H1 (cell line): ENCODE results near the gene SLCO4A1. TPM values are rescaled to one million over a fixed set of nuclear protein-coding genes. Genes with fewer than 3 reads are reported as not detected.

Source experiments
- CTCF ChIA-PET: fragments of 300-600 bp; sonication (Branson Sonifier 250); formaldehyde crosslinking; loops from one replicate; lab custom pipeline; 2021; ENCODE audit not compliant: partially characterized antibody; lab: Charles Lee
- POLR2A ChIA-PET: fragments of 300-600 bp; sonication (Branson Sonifier 250); formaldehyde crosslinking; loops from one replicate; lab custom pipeline; 2021; ENCODE audit warnings: inconsistent platforms; ENCODE audit not compliant: partially characterized antibody; lab: Charles Lee
- DNase-seq, 2 experiments: peaks; one replicate each; pipeline versions ENCODE4 v3.0.0 to v3.0.0-alpha.2; 2010 to 2022; ENCODE audit warnings: low spot score in 2 of 2, low read depth in 1 of 2, mixed read lengths in 1 of 2
- FAIRE-seq: peaks from 2 replicates; lab custom pipeline; 2011; peaks lifted over from hg19 to GRCh38; lab: Jason Lieb, UNC
- H2AFZ ChIP-seq: 2 replicates; pipeline ENCODE4 v1.8.1; 2012; ENCODE audit warnings: low read length, inconsistent platforms
- H2AK5ac ChIP-seq: 2 replicates; pipeline ENCODE4 v1.6.1; 2013; ENCODE audit warnings: low read depth, low read length
- H2BK120ac ChIP-seq: replicated peaks from 2 replicates; pipeline ENCODE3; 2013; ENCODE audit warnings: low read depth, low read length, inconsistent platforms
- H2BK12ac ChIP-seq: 2 replicates; pipeline ENCODE4 v1.6.1; 2013; ENCODE audit warnings: low read depth, low read length
- H2BK15ac ChIP-seq: 2 replicates; pipeline ENCODE4 v1.6.1; 2013; ENCODE audit warnings: low read length
- H2BK20ac ChIP-seq: 2 replicates; pipeline ENCODE4 v1.6.1; 2013; ENCODE audit warnings: low read length
- H2BK5ac ChIP-seq: 2 replicates; pipeline ENCODE4 v1.6.1; 2013; ENCODE audit warnings: low read depth, low read length
- H3K14ac ChIP-seq: 2 replicates; pipeline ENCODE4 v1.6.1; 2013; ENCODE audit warnings: inconsistent platforms; ENCODE audit not compliant: insufficient read length
- H3K18ac ChIP-seq: 2 replicates; pipeline ENCODE4 v1.6.1; 2013; ENCODE audit warnings: low read length; ENCODE audit errors: extremely low read depth
- H3K23ac ChIP-seq: 2 replicates; pipeline ENCODE4 v1.6.1; 2013; ENCODE audit warnings: inconsistent platforms; ENCODE audit not compliant: insufficient read length
- H3K23me2 ChIP-seq: 2 replicates; pipeline ENCODE4 v1.6.1; 2013; ENCODE audit warnings: low read depth, low read length
- H3K27ac ChIP-seq: 2 replicates; pipeline ENCODE4 v1.6.1; 2011; ENCODE audit warnings: low read depth, low read length, inconsistent platforms
- H3K27me3 ChIP-seq, 4 experiments: replicated peaks in 1 of 4; 1 replicate in 1 of 4; 2 replicates in 3 of 4; pipeline versions ENCODE4 v1.6.1 to v1.8.1; 2011 to 2013; ENCODE audit warnings: low read length in 3 of 4, mild to moderate bottlenecking in 3 of 4, inconsistent platforms in 2 of 4, mixed read lengths in 2 of 4, moderate library complexity in 1 of 4; ENCODE audit not compliant: control insufficient read depth in 3 of 4, insufficient read depth in 3 of 4; ENCODE audit errors: extremely low read depth in 1 of 4
- H3K36me3 ChIP-seq, 4 experiments: 2 replicates each; pipeline versions ENCODE4 v1.6.1 to v1.8.1; 2011 to 2013; ENCODE audit warnings: mild to moderate bottlenecking in 4 of 4, low read length in 3 of 4, moderate library complexity in 2 of 4, control low read depth in 1 of 4, inconsistent platforms in 1 of 4; ENCODE audit not compliant: insufficient read depth in 4 of 4, control insufficient read depth in 2 of 4
- H3K4ac ChIP-seq: replicated peaks from 2 replicates; pipeline ENCODE3; 2013; ENCODE audit warnings: low read length, low read depth, mixed read lengths, inconsistent platforms; ENCODE audit not compliant: insufficient read length
- H3K4me1 ChIP-seq, 4 experiments: replicated peaks in 1 of 4; 1 replicate in 1 of 4; 2 replicates in 3 of 4; pipeline versions ENCODE4 v1.6.1 to v1.8.1; 2011 to 2013; ENCODE audit warnings: low read length in 3 of 4, inconsistent platforms in 2 of 4, mixed read lengths in 1 of 4; ENCODE audit not compliant: insufficient read depth in 4 of 4, control insufficient read depth in 3 of 4
- H3K4me2 ChIP-seq, 2 experiments: 2 replicates each; pipeline versions ENCODE4 v1.6.1 to v1.8.1; 2011 to 2013; ENCODE audit warnings: low read depth in 2 of 2, low read length in 2 of 2, control low read depth in 1 of 2, inconsistent platforms in 1 of 2, mild to moderate bottlenecking in 1 of 2; ENCODE audit not compliant: insufficient read depth in 1 of 2
- H3K4me3 ChIP-seq, 4 experiments: fragments of 200-600, 300-600 bp in 1 of 4; sonication (generic), shearing (Covaris generic), sonication (Bioruptor Twin) in 1 of 4; 2 replicates each; pipeline versions ENCODE4 v1.5.1 to v1.8.1; 2011 to 2016; ENCODE audit warnings: low read length in 4 of 4, low read depth in 3 of 4, control low read depth in 2 of 4, inconsistent platforms in 2 of 4, mild to moderate bottlenecking in 2 of 4, mixed read lengths in 1 of 4, moderate library complexity in 1 of 4; ENCODE audit not compliant: insufficient read depth in 2 of 4; ENCODE audit errors: extremely low read depth in 1 of 4
- H3K56ac ChIP-seq: replicated peaks from 2 replicates; pipeline ENCODE3; 2013; ENCODE audit warnings: low read depth, mild to moderate bottlenecking, mixed read lengths, low read length, inconsistent platforms; ENCODE audit not compliant: insufficient read length
- H3K79me1 ChIP-seq: 2 replicates; pipeline ENCODE4 v1.6.1; 2013; ENCODE audit warnings: low read depth, low read length, control low read depth
- H3K79me2 ChIP-seq, 2 experiments: 2 replicates each; pipeline versions ENCODE4 v1.6.1 to v1.8.1; 2012 to 2013; ENCODE audit warnings: low read length in 2 of 2, mild to moderate bottlenecking in 2 of 2, inconsistent platforms in 1 of 2; ENCODE audit not compliant: insufficient read depth in 2 of 2, control insufficient read depth in 1 of 2
- H3K9ac ChIP-seq, 4 experiments: replicated peaks in 1 of 4; 1 replicate in 1 of 4; 2 replicates in 3 of 4; pipeline versions ENCODE4 v1.6.1 to v1.8.1; 2011 to 2013; ENCODE audit warnings: low read depth in 3 of 4, low read length in 3 of 4, control low read depth in 2 of 4, mild to moderate bottlenecking in 2 of 4, moderate library complexity in 2 of 4, inconsistent platforms in 1 of 4; ENCODE audit errors: extremely low read depth in 1 of 4
- H3K9me3 ChIP-seq, 2 experiments: 2 replicates each; pipeline versions ENCODE4 v1.6.1 to v1.8.1; 2012 to 2013; ENCODE audit warnings: mild to moderate bottlenecking in 2 of 2, moderate library complexity in 2 of 2, control low read depth in 1 of 2, inconsistent platforms in 1 of 2, low read depth in 1 of 2, low read length in 1 of 2, mixed read lengths in 1 of 2; ENCODE audit not compliant: insufficient read depth in 2 of 2
- H4K20me1 ChIP-seq, 2 experiments: replicated peaks in 1 of 2; 2 replicates each; pipeline versions ENCODE3 to v1.8.1; 2011 to 2013; ENCODE audit warnings: inconsistent platforms in 2 of 2, low read length in 2 of 2, mild to moderate bottlenecking in 1 of 2; ENCODE audit not compliant: insufficient read depth in 2 of 2, control insufficient read depth in 1 of 2
- H4K5ac ChIP-seq: 2 replicates; pipeline ENCODE4 v1.6.1; 2013; ENCODE audit warnings: low read length, low read depth, mixed read lengths, inconsistent platforms; ENCODE audit not compliant: insufficient read length
- H4K8ac ChIP-seq: 2 replicates; pipeline ENCODE4 v1.8.0; 2013; ENCODE audit warnings: mild to moderate bottlenecking, moderate library complexity, low read length, inconsistent platforms; ENCODE audit not compliant: insufficient read depth; ENCODE audit errors: extremely low read depth
- H4K91ac ChIP-seq: replicated peaks from 2 replicates; pipeline ENCODE3; 2013; ENCODE audit warnings: low read length, mixed read lengths, inconsistent platforms; ENCODE audit not compliant: insufficient read length
- BRCA1 ChIP-seq: IDR thresholded peaks from 2 replicates; pipeline ENCODE4 v1.6.1; 2012; ENCODE audit warnings: low read depth, low read length, improper control_type of control experiment
- CHD1 ChIP-seq: IDR thresholded peaks from 2 replicates; pipeline ENCODE4 v1.6.1; 2012; ENCODE audit warnings: low read depth, low read length, improper control_type of control experiment
- CTBP2 ChIP-seq: IDR thresholded peaks from 2 replicates; pipeline ENCODE4 v1.7.0; 2011; ENCODE audit warnings: borderline replicate concordance, mild to moderate bottlenecking, moderate library complexity, mixed read lengths, low read length; ENCODE audit not compliant: insufficient read depth, insufficient read length
- EZH2 ChIP-seq: fragments of 200-600 bp; sonication (generic); IDR thresholded peaks from 2 replicates; pipeline ENCODE4 v1.7.1; 2012; ENCODE audit warnings: low read depth, mild to moderate bottlenecking, moderate library complexity, low read length, inconsistent platforms; ENCODE audit not compliant: severe bottlenecking
- NRF1 ChIP-seq: IDR thresholded peaks from 2 replicates; pipeline ENCODE4 v1.6.1; 2011; ENCODE audit warnings: mild to moderate bottlenecking, low read depth, low read length, improper control_type of control experiment
- POLR2AphosphoS5 ChIP-seq: IDR thresholded peaks from 2 replicates; pipeline ENCODE4 v1.6.1; 2011; ENCODE audit warnings: low read depth, low read length
- POU5F1 ChIP-seq: IDR thresholded peaks from 2 replicates; pipeline ENCODE4 v1.6.1; 2011; ENCODE audit warnings: low read depth, mild to moderate bottlenecking, low read length, moderate library complexity
- RBBP5 ChIP-seq: IDR thresholded peaks from 2 replicates; pipeline ENCODE4 v1.7.1; 2012; ENCODE audit warnings: low read depth, mild to moderate bottlenecking, inconsistent platforms, low read length, moderate library complexity, borderline replicate concordance
- SAP30 ChIP-seq: fragments of 300-600 bp; sonication (generic); IDR thresholded peaks from 2 replicates; pipeline ENCODE4 v1.7.1; 2012; ENCODE audit warnings: low read length, moderate library complexity, mild to moderate bottlenecking, inconsistent platforms; ENCODE audit not compliant: insufficient read depth, insufficient replicate concordance
- SIRT6 ChIP-seq: IDR thresholded peaks from one replicate; pipeline ENCODE4 v1.7.1; 2012; ENCODE audit warnings: low read length, inconsistent platforms
- SP1 ChIP-seq: IDR thresholded peaks from 2 replicates; pipeline ENCODE4 v1.6.1; 2011; ENCODE audit warnings: low read depth, low read length
- WGBS, 2 experiments: shearing (Covaris generic) in 1 of 2; methylation state at CpG; one replicate each; pipeline versions ENCODE4 v1.1.6 to v1.1.7; 2013 to 2015; ENCODE audit warnings: low lambda C conversion rate in 2 of 2, mixed read lengths in 2 of 2, inconsistent platforms in 1 of 2, low coverage in 1 of 2, missing lambda C conversion rate in 1 of 2; ENCODE audit not compliant: insufficient replicate concordance in 2 of 2, insufficient coverage in 1 of 2, insufficient read length in 1 of 2; ENCODE audit errors: extremely low coverage in 1 of 2, missing lambda C conversion rate in 1 of 2; 5-methylcytosine and 5-hydroxymethylcytosine counted together
- polyA plus RNA-seq, 7 experiments: library from polyadenylated mRNA; depleted of rRNA in 3 of 7; stranded (reverse) in 5 of 7; unstranded in 2 of 7; fragments of >200 nt in 5 of 7; fragments of 200-250 nt in 2 of 7; gene quantifications; 1 replicate in 5 of 7; 2 replicates in 1 of 7; 4 replicates in 1 of 7; pipeline versions ENCODE4 v1.2.1 to v1.2.3, GENCODE V29; 2011 to 2013; ENCODE audit warnings: missing spikeins in 2 of 7, mixed read lengths in 2 of 7
- total RNA-seq: library from RNA; stranded (reverse); fragmentation: NEBNext Ultra II Directional; extraction: Animal tissue kit (Norgen Biotek cat#: 25700); gene quantifications from 2 replicates; pipeline ENCODE4 v1.2.1, GENCODE V29; 2021
- TF ChIP-seq, protein P1 (sequence below), 3 experiments: IDR thresholded peaks; 1 replicate in 2 of 3; 2 replicates in 1 of 3; pipeline versions ENCODE4 v1.5.1 to v1.6.1; 2011; ENCODE audit warnings: low read length in 3 of 3, mild to moderate bottlenecking in 3 of 3, inconsistent platforms in 2 of 3, low read depth in 1 of 3, moderate library complexity in 1 of 3; ENCODE audit not compliant: insufficient read depth in 1 of 3; ENCODE audit errors: control extremely low read depth in 1 of 3

SLCO4A1 gene
- total and polyA plus RNA-seq, 2 of the 8 experiments (the other 6 are each of a cell fraction or from before 2014, with no cell fraction given), result 10.5 to 18.5 TPM

DNA sequence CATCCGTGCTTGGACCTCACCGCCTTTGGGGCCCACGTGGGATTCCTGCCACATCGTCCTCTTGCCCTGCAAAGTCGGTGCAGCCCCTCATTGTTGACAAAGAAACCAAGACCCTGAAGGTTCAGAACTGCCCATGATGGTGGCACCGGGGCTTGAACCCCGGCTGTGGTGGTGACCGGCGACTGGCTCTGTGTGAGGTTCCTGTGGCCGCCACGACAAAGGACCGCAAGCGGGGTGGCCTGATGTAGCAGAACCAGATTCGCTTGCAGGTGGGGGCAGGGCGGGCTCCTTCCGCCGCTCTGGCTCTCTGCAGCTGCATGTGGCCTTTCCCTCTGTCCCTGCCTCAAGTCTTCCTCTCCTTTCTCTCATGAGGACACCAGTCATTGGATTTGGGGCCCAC lies 28.7 kb downstream of the SLCO4A1 start:
- no peak for DNase-seq
- CTCF ChIA-PET, result interaction anchor here (1.1 to 2.4 kb wide), 2 partner anchors 81 to 119 kb away, joined by 3 to 34 read pairs; no protein-coding TSS in a partner anchor
- 92% methylated on average over 17 of the region's 17 CpGs; no CpG with 5 or more reads in 1 of the 2 experiments for WGBS, 2 experiments
- no peak for TF ChIP-seq SAP30
- TF ChIP-seq POLR2AphosphoS5, result no peak
- TF ChIP-seq BRCA1, result no peak
- no peak for TF ChIP-seq CTBP2
- no peak for TF ChIP-seq CHD1
- no peak for TF ChIP-seq NRF1
- no peak for TF ChIP-seq RBBP5
- TF ChIP-seq EZH2, result no peak
- no peak for TF ChIP-seq POU5F1
- TF ChIP-seq SP1, result no peak
- no peak for TF ChIP-seq SIRT6
- TF ChIP-seq, protein P1, sequence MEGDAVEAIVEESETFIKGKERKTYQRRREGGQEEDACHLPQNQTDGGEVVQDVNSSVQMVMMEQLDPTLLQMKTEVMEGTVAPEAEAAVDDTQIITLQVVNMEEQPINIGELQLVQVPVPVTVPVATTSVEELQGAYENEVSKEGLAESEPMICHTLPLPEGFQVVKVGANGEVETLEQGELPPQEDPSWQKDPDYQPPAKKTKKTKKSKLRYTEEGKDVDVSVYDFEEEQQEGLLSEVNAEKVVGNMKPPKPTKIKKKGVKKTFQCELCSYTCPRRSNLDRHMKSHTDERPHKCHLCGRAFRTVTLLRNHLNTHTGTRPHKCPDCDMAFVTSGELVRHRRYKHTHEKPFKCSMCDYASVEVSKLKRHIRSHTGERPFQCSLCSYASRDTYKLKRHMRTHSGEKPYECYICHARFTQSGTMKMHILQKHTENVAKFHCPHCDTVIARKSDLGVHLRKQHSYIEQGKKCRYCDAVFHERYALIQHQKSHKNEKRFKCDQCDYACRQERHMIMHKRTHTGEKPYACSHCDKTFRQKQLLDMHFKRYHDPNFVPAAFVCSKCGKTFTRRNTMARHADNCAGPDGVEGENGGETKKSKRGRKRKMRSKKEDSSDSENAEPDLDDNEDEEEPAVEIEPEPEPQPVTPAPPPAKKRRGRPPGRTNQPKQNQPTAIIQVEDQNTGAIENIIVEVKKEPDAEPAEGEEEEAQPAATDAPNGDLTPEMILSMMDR (IDR thresholded peaks at IDR 0.05; ENCODE audit: control extremely low read depth in 1 of 3, insufficient read depth in 1 of 3, low read depth in 1 of 3, low read length in 3 of 3), result no peak

More for the DNA sequence above, 28.7 kb downstream of the SLCO4A1 start:
- Histone ChIP-seq H3K14ac (no peak overlapping the region), H2BK5ac (no peak overlapping the region), H3K18ac (no peak overlapping the region), H4K5ac (no peak overlapping the region), H3K79me1 (no peaks in the 10 kb centered on the region), H3K79me2 (no peaks in the 10 kb centered on the region), H2AFZ (no peak overlapping the region), H3K4me1 (no peaks in the 10 kb centered on the region), H3K27ac (no peak overlapping the region), H3K23me2 (no peaks in the 10 kb centered on the region), H3K4me2 (no peak overlapping the region), H4K8ac (no peak overlapping the region), H2BK15ac (no peak overlapping the region), H3K56ac (no peak overlapping the region), H3K23ac (no peak overlapping the region), H3K4ac (no peak overlapping the region), H2BK12ac (no peak overlapping the region), H3K4me3 (no peak overlapping the region), H4K20me1 (peaks cover 2 to 5% of the 10 kb centered on the region in 2 experiments), H2AK5ac (no peak overlapping the region), H3K36me3 (peaks cover 0 to 2% (median 0%) of the 10 kb centered on the region in 4 experiments; a peak in 1 of 8 replicates), H3K27me3 (no peaks in the 10 kb centered on the region; a peak in 1 of 7 replicates), H2BK20ac (no peak overlapping the region), H4K91ac (no peak overlapping the region), H3K9me3 (no peaks in the 10 kb centered on the region), H2BK120ac (no peak overlapping the region), H3K9ac (no peak overlapping the region)
- no peak for FAIRE-seq
- POLR2A ChIA-PET, result no interaction called here
